ENCODE measurements around the gene KRT4. TPM values are rescaled to one million over a fixed set of nuclear protein-coding genes. Genes with fewer than 3 reads are reported as not detected.

Gene KRT4
- total RNA-seq, 1 experiment from 2014 or later = 20.7 TPM

- no peak for ATAC-seq
- POLR2A ChIA-PET (ENCODE audit: unreplicated experiment) = no interaction called here
- no peaks in the 10 kb centered on the region for H4K20me1 ChIP-seq (ENCODE audit: low read length)
- CTCF ChIA-PET = no interaction called here
- no peaks in the 10 kb centered on the region for H3K9me3 ChIP-seq (ENCODE audit: low read length)
- no TSS peak for BruUV-seq (replicated peaks)
- H3K36me3 ChIP-seq (ENCODE audit: low read depth, low read length) = no peaks in the 10 kb centered on the region
- H3K4me2 ChIP-seq (ENCODE audit: low read length) = no peak overlapping the region
- no peak overlapping the region for H3K27ac ChIP-seq (ENCODE audit: low read length)
- peaks cover 19% of the 10 kb centered on the region for H3K4me1 ChIP-seq (ENCODE audit: insufficient read depth, low read length)
- no peak for TF ChIP-seq EZH2 (IDR thresholded peaks at IDR 0.05; ENCODE audit: low read length, unreplicated experiment)
- no peak for TF ChIP-seq CTCF (conservative IDR thresholded peaks at IDR 0.05; ENCODE audit: low read depth, low read length)
- TF ChIP-seq EZH2phosphoT487 (IDR thresholded peaks at IDR 0.05; ENCODE audit: borderline replicate concordance, low read length) = no peak
- intact Hi-C loops (cut with micrococcal nuclease) = loop anchor here (5.0 kb wide), 1 partner anchor 63 kb away; no protein-coding TSS in a partner anchor
- no peak overlapping the region for H3K4me3 ChIP-seq (ENCODE audit: low read length)
- no peaks in the 10 kb centered on the region for H3K9me2 ChIP-seq (replicated peaks; ENCODE audit: low read length)
- H3K27me3 ChIP-seq (ENCODE audit: low read length) = no peaks in the 10 kb centered on the region
- no peaks in the 10 kb centered on the region for H3F3A ChIP-seq (ENCODE audit: low read length, unreplicated experiment)
- no peaks in the 10 kb centered on the region for H3K79me2 ChIP-seq (ENCODE audit: low read length)
- no peak overlapping the region for H2AFZ ChIP-seq (ENCODE audit: low read length)
- no peak for DNase-seq
- no peak overlapping the region for H3K9ac ChIP-seq (ENCODE audit: low read length)
Measured at GRCh38 chr12:52805000-52805399, 8.9 kb downstream of the KRT4 start.

- intact Hi-C loops (cut with micrococcal nuclease) = loop anchor here (5.0 kb wide), 1 partner anchor 60 kb away; no protein-coding TSS in a partner anchor
Measured at GRCh38 chr12:52802442-52802841, 11.5 kb downstream of the KRT4 start.

More at GRCh38 chr12:52802442-52802841, 11.5 kb downstream of the KRT4 start:
- Histone ChIP-seq H3K9ac (ENCODE audit: low read length) (no peak overlapping the region), H3F3A (ENCODE audit: low read length, unreplicated experiment) (no peaks in the 10 kb centered on the region), H3K9me3 (ENCODE audit: low read length) (no peaks in the 10 kb centered on the region), H4K20me1 (ENCODE audit: low read length) (no peaks in the 10 kb centered on the region), H3K27ac (ENCODE audit: low read length) (no peak overlapping the region), H3K4me2 (ENCODE audit: low read length) (no peak overlapping the region), H2AFZ (ENCODE audit: low read length) (no peak overlapping the region), H3K4me3 (ENCODE audit: low read length) (no peak overlapping the region), H3K27me3 (ENCODE audit: low read length) (no peaks in the 10 kb centered on the region), H3K9me2 (replicated peaks; ENCODE audit: low read length) (no peaks in the 10 kb centered on the region), H3K4me1 (ENCODE audit: insufficient read depth, low read length) (peaks cover 44% of the 10 kb centered on the region), H3K36me3 (ENCODE audit: low read depth, low read length) (no peaks in the 10 kb centered on the region), H3K79me2 (ENCODE audit: low read length) (no peaks in the 10 kb centered on the region)
- TF ChIP-seq CTCF (conservative IDR thresholded peaks at IDR 0.05; ENCODE audit: low read depth, low read length) (no peak), EZH2 (IDR thresholded peaks at IDR 0.05; ENCODE audit: low read length, unreplicated experiment) (no peak), EZH2phosphoT487 (IDR thresholded peaks at IDR 0.05; ENCODE audit: borderline replicate concordance, low read length) (no peak)
- ChIA-PET POLR2A (ENCODE audit: unreplicated experiment) (no interaction called here), CTCF (no interaction called here)
- BruUV-seq (replicated peaks) = no TSS peak
- no peak for ATAC-seq
- no peak for DNase-seq
